Activated gamma-delta T cell treated with anti-CD3 and anti-CD28 coated beads, Interleukin-2, amount 50 U/mL, for 16 hours (primary cell): ENCODE measurements around the gene SOD3.

Experiments
- DNase-seq: peaks from one replicate; pipeline ENCODE4 v3.0.0-alpha.2; 2020; ENCODE audit warnings: low read depth

The SOD3 gene

DNA sequence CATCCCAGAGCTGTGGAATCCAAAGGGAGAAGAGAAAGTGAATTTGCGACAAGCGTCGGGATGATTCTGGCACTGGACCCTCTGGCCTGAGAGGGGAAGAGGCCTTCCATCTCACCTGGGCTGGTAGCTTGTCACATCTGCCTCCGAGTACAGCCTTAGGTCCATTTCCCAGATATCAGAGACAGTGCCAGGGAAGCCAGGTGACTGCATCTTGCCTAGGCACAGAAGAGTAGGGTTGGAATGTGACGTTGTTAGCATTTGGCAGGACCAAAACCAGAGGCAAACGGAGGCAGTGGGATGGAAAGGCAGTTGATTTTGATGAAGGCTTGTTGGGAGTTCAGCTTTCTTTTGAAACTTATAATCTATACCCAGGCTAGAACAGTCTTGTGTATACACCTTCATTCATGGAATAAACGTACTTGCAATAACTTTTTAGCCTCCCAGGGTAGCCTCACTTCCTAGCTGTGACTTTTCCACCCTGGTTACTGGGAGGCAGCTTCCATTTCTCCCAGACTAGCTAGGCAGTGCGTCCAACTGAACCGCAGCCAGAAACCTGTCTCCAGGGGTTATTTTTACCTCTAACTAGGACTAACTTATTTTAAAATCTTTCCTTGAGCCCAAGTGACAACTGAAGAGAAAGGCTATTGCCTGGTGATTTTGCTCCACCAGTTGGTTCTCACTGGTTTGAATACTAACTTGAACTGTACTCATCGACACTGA lies 5.9 kb downstream of the SOD3 start:
- DNase-seq = no peak

DNA sequence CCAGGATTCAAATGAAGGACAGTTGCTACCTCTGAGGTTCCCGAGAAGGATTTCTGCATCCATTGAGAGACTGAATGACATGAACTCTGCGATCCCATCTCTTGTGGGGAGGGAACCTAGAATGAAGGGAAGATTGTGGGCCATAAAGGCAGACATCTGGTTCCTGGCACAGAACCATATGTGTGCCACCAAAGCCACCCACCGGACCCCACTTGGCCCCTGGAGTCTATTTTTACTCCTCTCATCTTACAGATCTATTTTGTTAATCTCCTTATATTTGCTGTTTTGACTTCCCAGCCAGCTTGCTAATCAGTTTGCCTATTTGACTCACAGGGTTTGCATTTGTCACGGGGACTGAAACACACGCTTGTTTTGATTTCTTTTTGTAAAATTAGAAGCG lies 7.3 kb downstream of the SOD3 start:
- no peak for DNase-seq

DNA sequence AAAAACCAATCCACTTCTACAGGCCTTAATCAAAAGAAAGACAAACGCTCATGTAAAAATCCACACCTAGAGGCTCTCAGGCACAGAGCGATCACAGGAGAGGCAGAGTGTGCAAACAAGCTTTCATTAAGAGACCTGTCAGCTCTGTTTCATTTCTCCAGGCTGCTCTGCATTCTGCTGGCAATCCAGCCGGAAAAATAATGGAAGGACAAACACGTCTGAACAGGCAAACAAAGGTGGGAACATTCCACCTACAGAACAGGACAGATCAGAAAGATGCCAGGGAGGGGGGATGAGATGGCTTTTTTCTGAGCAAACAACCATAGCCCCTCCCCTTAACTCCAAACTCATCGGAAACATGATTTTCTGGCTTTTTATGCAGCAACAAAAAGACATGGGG lies 9.7 kb downstream of the SOD3 start:
- no peak for DNase-seq

DNA sequence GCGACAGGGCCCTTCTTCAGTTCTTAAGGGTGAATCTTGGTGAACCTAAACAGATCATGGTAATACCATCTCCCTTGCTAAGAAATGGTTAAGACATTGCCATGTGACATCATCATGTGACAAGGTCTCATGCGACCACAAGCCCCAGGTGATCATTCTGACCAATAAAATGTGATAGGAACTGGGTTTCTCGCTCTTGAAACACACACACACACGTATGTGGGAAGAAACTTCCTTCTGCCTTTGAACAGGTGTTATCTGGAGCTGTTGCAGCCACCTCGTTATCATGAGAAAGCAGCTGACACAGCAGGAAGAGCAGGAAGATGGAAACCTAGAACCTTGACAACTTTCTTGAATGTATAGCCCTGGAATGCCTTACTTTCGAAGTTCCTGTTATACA lies 10.2 kb downstream of the SOD3 start:
- no peak for DNase-seq

DNA sequence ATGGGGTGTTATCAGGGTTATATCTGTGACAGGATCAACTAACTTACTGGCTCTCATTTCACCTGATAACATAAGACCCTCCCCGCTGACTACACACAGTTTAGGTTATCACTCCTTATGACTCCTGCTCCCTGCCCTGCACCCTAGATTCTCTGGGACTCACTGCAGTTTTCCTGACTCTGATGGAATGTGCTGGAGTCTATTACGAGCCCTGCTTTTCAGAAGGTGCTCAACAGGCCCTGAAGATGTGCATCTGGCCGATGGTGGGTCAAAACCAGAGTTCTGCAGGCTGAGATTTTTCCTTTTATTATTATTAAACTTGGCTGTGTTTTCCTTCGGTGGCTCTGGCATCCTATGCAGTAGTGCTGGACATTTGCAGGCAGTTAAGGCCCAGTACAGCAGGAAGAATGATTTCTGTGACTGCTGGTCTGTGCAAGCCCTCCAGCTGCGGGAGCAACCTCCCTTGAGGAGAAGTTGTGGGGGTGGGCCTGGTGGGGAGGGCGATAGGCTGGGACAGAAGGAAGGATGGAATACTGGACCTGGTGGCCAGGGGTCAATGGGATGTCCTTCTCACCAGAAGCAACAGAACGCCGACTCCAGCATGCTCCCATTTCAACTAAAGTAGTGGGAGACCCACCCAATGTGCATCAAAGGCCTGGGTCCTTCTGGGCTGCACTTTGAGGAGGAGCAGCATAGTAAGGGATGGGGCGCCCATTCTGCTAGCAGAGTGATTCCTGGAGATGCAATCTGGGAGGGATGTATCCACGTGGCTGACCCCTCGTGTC lies 11.0 kb downstream of the SOD3 start:
- no peak for DNase-seq

DNA sequence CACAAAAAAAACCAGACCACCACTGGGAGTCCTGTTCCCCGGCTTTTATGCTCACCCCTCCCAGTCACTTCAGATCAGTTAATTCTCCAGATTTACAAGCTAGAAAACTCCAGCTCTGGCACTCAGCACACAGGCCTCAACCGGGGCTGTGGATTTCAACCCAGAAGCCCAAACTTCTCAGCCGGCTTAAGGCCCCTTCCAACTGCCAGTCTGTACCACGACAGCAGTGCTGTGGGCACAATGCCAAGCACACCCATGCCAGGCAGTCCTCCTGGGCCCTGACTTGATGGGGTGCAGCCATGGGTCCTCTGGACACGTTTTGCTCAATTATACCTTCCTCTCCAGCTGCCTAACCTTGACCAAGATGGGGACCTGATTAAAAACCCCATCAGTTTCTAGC lies 12.2 kb downstream of the SOD3 start:
- no peak for DNase-seq

DNA sequence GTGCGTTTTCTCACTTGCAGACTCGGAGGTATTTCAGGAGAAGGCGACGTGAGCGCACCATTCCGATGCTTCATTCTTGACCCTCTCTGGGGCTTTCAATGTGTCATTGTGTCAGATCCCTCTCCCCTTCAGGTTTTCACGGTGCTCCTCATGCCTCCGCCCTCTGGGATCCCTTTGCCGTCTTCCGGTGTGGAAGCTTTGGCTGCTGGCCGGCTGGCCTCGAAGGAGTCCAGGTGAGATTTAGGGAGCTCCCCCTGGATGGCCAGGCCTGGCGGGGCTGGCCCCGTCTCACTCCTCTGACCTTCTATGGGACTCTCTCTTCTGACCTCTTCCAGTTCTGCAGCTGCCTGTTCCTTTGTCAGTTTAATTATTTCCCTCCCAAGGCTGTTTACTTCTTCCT lies 12.9 kb downstream of the SOD3 start:
- no peak for DNase-seq

DNA sequence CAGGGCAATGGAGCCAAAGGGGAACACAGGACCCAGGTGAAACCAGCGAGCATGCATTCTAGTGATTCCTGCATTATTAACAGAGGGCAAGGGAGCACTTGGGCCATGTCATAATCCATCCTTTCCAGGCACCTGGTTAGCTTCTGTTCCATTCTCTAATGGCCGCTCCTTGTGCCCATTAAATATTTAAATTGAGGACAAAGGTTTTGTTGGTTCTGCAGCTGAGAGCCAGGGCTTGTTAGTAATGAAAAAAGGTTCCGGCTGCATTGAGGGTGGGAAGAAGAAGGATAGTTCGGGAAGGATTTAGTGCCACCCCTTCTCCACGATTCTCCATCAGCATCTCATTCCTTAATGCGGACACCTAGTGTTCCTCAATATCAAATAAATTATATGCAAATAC lies 13.6 kb downstream of the SOD3 start:
- no peak for DNase-seq

DNA sequence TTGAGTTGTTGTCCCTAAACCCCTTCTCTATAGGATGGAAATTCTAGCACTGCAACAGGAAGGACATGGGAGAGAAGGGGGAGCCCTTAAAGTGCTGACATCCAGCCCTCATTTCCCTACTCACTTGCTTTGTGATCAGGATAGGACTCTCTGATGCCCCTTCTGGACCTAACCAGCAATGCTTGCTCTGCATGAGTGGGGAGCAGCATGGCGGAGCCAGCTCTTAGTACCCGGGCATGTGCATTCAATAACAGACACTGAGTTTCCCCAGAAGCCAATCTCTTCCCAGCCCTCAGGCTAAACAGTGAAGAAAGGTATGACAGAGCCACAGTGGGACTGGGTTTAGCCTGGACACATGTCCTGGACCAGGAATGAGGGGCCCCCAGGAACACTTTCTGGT lies 14.0 kb downstream of the SOD3 start:
- no peak for DNase-seq

DNA sequence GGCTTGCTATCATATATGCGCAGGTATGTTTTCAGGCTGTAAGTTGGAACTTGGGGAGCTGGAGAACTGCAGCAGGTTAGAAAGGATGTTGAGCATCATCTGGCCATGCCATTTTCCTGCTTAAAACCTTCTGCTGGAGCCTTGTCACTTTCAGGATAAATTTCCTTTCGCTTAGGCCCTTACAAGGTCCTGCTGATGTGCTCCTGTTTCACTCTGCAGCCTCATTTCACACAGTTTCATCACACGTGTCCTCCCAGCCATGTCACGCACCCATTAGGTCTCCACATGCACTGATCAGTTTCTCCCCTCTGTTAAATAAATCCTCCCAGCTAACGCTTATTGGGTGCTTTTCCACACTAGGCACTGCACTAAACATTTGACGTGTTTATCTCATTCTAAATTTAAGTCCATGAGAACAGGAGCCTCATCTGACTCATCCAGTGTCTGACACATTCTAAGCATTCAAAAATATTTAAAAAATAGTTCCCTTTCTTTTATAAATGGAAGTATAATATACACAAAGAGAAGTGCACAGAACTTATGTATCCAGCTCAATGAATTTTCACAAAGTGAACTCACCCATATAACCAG lies 14.5 kb downstream of the SOD3 start:
- DNase-seq = no peak

DNA sequence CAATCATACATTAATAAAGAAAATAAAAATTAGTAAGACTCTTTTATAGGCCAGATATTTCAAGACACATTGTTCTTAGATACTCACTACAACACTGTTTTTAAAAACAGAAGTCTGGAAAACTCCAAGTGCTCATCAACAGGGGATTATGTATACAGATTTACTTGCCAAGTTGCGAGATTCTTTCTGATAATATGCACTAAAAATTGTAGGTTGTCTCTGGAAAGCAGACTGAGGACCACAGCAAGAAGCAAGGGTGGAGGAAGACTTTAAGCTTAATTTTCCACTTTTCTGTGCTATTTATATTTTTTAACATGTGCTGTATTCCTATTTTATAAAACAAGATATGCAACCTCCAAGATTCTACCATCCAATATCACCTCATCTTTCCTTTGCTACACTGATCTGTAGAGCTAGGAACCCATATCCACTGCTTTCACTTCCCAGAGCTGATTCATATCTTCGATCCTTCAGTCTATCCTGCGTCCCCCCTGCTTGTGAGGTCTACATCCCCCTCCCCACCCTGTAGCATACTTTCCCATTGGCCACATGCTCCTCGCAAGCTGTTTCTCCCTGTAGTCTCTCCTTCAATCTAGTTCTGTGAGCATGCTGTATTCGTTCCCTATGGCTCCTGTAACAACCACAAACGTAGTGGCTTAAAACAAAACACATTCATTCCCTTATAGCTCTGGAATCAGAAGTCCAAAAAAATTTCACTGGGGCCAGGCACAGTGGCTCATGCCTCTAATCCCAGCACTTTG lies 15.7 kb downstream of the SOD3 start:
- no peak for DNase-seq

DNA sequence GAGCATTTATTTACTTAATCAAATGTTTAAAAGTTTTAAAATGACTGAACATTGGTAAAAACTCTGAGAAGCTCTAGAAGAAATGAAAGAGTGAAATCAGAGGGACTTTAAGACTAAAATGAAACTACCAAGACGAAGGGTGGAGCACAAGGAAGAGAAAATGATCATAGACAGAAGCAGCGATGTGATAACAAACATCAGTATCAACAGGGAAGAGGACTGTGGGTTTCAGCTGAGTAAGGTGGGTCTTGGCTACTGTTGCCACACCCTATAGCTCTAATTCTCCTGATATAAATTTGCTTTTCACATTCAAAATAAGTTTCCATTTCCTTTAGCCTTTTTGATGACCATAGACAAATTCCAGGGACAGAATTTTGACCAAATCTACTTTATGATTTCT lies 18.4 kb downstream of the SOD3 start:
- DNase-seq = no peak

DNA sequence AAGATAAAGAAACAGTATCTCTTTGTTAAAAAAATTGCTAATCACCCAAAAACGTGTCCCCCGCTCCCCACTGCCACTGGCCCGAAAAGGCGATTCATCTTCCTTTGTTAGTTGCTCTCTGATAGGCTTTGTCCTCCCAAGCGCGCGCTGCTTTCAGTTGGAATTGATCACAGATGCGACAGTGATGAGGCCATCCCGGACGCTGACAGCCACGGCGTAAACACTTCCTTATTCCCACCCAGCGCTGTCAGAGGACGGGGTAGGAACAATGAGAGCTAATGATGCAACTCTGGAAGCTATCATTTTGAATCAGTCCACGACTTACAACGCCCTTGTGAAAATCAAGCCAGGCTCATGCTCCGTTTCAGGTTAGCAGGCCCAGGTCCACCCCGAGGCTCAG lies 21.4 kb downstream of the SOD3 start:
- no peak for DNase-seq

DNA sequence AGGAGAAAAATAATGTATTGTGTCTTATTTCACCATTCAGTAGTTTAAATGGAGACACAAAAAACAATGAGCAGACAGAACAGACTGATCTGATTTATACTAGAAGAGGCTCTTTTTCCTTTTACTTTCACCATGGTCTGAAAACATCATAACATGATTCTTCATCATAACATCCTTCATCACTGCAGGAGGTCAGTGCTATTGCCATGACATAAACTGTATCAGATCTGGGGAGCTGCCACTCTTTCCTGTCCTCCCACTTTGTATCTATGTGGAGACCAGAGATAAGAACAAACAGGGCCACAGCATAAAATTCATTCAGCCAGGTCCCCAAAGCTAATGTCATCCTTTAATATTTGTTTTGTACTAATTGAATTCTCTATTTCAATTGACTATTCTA lies 25.2 kb downstream of the SOD3 start:
- no peak for DNase-seq

DNA sequence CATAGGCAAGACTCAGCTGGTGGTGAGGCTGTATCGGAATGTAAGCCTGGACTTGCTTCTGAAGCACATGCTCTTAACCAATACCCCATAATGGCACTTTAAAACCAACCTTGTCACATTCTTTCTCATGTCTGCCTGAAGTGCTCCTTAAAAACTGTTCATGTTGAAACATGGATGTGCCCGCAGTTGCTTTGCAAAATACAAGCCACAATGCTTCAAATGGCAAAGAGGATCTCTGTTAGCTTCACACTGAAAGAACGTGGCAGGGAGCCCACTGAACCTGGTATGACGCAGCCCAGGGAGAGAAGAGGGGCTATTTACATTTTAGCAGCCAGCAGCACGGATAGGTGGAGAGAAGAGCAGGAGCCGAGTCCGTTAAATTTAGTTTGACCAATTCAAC lies 29.3 kb downstream of the SOD3 start:
- no peak for DNase-seq

DNA sequence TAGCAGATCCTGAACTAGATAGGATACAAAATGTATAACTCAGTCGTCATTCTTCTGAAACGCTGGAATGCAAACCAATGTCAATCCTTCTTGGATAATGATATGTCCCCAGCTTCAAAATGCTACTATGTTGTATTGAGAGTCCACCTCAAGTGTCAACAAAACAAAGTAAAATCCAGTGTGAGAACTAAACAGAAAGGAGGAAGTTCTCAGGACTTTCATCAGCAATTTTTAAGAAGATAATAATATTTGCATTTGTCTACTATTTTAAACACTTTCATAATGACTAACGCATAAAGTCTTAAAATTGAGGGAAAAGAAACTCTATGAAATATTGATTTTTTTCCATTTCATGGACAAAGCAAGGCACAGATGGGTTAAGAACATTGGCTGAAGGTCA lies 36.3 kb downstream of the SOD3 start:
- DNase-seq = no peak

DNA sequence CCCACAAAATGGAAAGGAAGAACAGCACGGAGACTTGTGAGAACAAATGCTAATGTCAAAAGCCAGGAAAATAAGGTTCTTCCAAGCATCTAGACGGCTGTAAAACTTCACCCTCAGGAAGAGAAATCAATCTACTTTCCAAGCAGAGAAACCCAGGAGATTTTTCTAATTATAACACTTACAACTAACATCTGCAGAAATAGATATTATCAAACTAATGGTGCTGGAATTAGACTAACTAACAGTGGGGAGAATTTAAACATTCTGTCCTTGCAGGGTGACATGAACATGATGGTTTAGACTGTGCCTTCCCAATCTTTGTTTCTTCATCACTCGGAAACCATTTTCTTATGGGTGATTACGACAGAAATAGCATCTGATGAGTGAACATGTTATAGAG lies 40.3 kb downstream of the SOD3 start:
- DNase-seq = no peak

DNA sequence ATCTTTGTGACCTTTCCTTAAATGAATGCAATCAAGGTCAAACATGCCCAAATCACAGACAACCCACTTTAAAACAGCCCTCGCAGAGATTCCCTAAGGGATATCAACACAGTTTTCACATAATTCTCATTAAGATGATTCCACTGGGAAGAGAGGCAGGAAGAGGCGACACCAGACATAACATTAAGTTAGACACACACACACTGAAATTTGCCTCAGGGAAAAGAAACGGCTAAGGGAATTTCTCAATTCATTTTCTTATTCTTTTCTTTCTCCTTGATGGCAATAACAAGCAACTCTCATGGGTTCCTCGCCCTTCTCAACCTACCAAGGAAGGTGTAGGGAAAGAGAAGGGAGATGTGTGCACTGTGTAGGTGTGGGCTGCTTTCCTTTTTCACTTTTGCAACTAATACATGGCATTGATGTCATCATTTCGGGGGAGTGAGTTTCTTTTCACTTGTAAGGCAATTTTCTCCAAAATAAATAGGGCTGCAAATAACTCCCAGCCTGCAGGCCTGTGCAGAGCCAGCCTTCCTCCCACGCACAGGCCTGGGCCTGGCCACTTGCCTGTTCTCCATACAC lies 41.4 kb downstream of the SOD3 start:
- no peak for DNase-seq

DNA sequence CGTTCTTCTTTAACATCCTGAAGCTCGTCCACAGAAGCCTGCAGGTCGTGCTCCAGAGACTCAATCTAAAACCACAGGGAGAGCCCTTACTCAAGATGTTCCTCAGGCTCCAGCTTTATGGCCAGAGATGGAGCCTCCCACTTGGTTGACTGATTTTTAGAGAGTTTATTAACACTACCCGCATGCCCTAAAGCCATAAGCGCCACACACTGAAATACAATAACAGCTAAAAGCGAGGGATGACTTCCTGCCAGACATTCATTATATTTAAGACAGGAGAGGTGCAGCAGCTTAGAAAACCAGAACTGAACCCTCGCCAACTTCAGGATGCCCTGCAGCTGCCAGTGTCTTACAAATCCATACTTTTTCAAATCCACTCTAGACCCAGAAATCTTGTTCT lies 42.0 kb downstream of the SOD3 start:
- no peak for DNase-seq

DNA sequence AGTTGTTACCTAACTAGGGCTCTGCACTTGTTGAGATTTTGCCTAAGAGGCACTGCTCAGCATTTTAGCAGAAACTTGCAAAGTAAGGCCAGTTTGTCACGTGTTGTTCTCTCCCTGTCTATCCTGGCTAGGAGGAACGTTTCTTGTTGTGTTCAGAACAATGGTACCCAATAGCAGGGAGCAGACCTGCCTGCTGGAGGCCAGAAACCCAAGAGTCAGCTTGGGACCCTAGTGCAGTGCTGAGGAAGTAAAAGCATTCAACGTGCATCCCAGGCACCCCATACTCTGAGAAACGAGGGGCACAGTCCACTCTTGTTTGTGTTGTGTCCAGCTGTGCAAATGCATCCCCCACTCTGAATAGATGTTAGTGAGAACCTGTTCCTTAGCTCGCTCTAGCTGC lies 42.4 kb downstream of the SOD3 start:
- DNase-seq = no peak

DNA sequence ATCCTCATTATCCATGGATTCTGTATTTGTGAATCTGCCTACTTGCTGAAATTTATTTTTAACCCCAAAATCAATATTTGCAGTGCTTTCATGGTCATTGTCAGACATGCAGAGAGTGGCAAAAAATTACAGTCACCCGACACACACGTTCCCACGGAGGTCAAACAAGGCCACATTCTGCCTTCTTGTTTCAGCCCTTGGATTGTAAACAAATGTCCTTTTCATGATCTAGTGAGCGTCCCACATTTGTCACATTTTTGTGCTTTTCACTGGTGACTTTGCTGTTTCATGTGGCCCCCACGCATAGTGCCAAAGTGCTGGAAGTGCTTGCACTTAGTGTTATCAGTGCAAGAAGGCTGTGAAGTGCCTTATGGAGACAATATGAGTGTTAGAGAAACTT lies 45.0 kb downstream of the SOD3 start:
- DNase-seq = no peak

DNA sequence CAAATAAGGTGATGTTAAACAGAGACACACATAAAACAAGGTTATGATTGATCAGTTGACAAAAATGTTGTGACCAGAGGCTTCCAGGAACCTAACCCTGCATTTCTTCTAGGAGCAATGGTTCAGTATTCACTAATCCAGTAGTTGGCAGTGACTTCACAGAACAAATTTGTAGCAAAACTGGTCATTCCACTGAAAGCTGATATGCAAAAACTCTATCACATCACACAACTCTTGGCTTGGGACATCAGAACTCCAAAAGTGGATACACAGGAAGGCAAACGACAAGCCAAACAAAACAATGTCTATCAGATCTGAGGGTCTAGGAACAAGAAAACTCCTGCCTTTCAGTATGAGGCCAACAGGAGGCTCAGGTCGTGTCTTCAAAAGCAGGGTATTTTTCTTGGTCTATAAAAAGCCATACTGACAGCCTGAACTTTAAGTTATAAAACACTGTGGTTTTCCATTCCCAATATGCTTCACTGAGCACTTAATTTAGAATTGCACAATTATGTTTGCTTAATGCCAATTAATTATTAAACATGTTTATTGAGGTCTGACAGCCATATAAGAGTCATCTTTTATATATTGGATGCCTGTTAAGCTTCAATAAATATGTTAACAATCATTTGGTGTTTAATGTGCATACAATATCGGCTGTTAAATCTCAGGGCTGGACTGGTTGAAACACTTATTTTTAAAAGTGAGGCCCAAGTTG lies 45.6 kb downstream of the SOD3 start:
- DNase-seq = no peak
